ENCODE measurements around the gene TMEM40. TPM values are rescaled to one million over a fixed set of nuclear protein-coding genes. Genes with fewer than 3 reads are reported as not detected.

TMEM40 gene
- total RNA-seq, 2 donors from 2014 or later: 4.8 to 6.5 TPM

GRCh38 chr3:12755754-12756153 lies 3.3 kb downstream of the TMEM40 start:
- no peak for DNase-seq
- intact Hi-C loops (cut with DNase I): no loop called here
- ATAC-seq: no peak

GRCh38 chr3:12754313-12754712 lies 4.7 kb downstream of the TMEM40 start:
- ATAC-seq (no peak), DNase-seq (no peak)
- intact Hi-C loops (cut with DNase I): no loop called here

GRCh38 chr3:12753275-12754028 lies 5.6 kb downstream of the TMEM40 start:
- ATAC-seq: no peak
- DNase-seq: no peak

GRCh38 chr3:12752809-12753208 lies 6.2 kb downstream of the TMEM40 start:
- ATAC-seq: peak in 1 of 2 donors; percentile 34
- no peak for DNase-seq
- intact Hi-C loops (cut with DNase I): no loop called here

More at GRCh38 chr3:12753275-12754028, 5.6 kb downstream of the TMEM40 start:
- intact Hi-C loops (cut with DNase I): no loop called here

- intact Hi-C loops (cut with DNase I): no loop called here
- ATAC-seq: no peak
Measured at GRCh38 chr3:12752102-12752501, 7.0 kb downstream of the TMEM40 start.

GRCh38 chr3:12751571-12751970 lies 7.5 kb downstream of the TMEM40 start:
- ATAC-seq (peak in 1 of 2 donors; percentile 63), DNase-seq (no peak)
- intact Hi-C loops (cut with DNase I): no loop called here

More at GRCh38 chr3:12752102-12752501, 7.0 kb downstream of the TMEM40 start:
- no peak for DNase-seq

- DNase-seq (no peak), ATAC-seq (peak in 1 of 2 donors; percentile 35)
- intact Hi-C loops (cut with DNase I): no loop called here
Measured at GRCh38 chr3:12750658-12751071, 8.4 kb downstream of the TMEM40 start.

GRCh38 chr3:12750223-12750622 lies 8.8 kb downstream of the TMEM40 start:
- DNase-seq (peak; percentile 48), ATAC-seq (peak; percentile 69 to 76)
- intact Hi-C loops (cut with DNase I): no loop called here

GRCh38 chr3:12748477-12748876 lies 10.6 kb downstream of the TMEM40 start:
- ATAC-seq: no peak
- intact Hi-C loops (cut with DNase I): no loop called here
- no peak for DNase-seq

GRCh38 chr3:12746419-12746818 lies 12.6 kb downstream of the TMEM40 start:
- intact Hi-C loops (cut with DNase I): no loop called here
- no peak for ATAC-seq
- no peak for DNase-seq

GRCh38 chr3:12744326-12744725 lies 14.7 kb downstream of the TMEM40 start:
- DNase-seq (no peak), ATAC-seq (peak; percentile 21 to 34)
- intact Hi-C loops (cut with DNase I): no loop called here

- ATAC-seq (peak; percentile 65 to 77), DNase-seq (no peak)
- intact Hi-C loops (cut with DNase I): no loop called here
Measured at GRCh38 chr3:12743583-12743982, 15.5 kb downstream of the TMEM40 start.

- intact Hi-C loops (cut with DNase I): no loop called here
Measured at GRCh38 chr3:12742330-12743107, 16.5 kb downstream of the TMEM40 start.

GRCh38 chr3:12741209-12741608 lies 17.9 kb downstream of the TMEM40 start:
- intact Hi-C loops (cut with DNase I): no loop called here
- DNase-seq (no peak), ATAC-seq (peak; percentile 56 to 72)

More at GRCh38 chr3:12742330-12743107, 16.5 kb downstream of the TMEM40 start:
- ATAC-seq: no peak
- DNase-seq: no peak

- no peak for ATAC-seq
- DNase-seq: no peak
- intact Hi-C loops (cut with DNase I): no loop called here
Measured at GRCh38 chr3:12737833-12738232, 21.2 kb downstream of the TMEM40 start.

GRCh38 chr3:12737319-12737718 lies 21.7 kb downstream of the TMEM40 start:
- ATAC-seq: no peak
- intact Hi-C loops (cut with DNase I): no loop called here
- DNase-seq: no peak

- intact Hi-C loops (cut with DNase I): no loop called here
- DNase-seq (no peak), ATAC-seq (no peak)
Measured at GRCh38 chr3:12734960-12735359, 24.1 kb downstream of the TMEM40 start.

- DNase-seq (no peak), ATAC-seq (no peak)
- intact Hi-C loops (cut with DNase I): no loop called here
Measured at GRCh38 chr3:12733566-12733965, 25.5 kb downstream of the TMEM40 start.

GRCh38 chr3:12730506-12731242 lies 28.4 kb downstream of the TMEM40 start:
- intact Hi-C loops (cut with DNase I): no loop called here
- no peak for DNase-seq
- no peak for ATAC-seq
